H1 (cell line): ENCODE results near the gene TSPAN4. TPM values are rescaled to one million over a fixed set of nuclear protein-coding genes. Genes with fewer than 3 reads are reported as not detected.
A peak's percentile ranks its signal among the peaks of the same experiment; 100 is the strongest.

ENCODE experiments used
- CTCF ChIA-PET: fragments of 300-600 bp; sonication (Branson Sonifier 250); formaldehyde crosslinking; loops from one replicate; lab custom pipeline; 2021; ENCODE audit not compliant: partially characterized antibody; lab: Charles Lee
- POLR2A ChIA-PET: fragments of 300-600 bp; sonication (Branson Sonifier 250); formaldehyde crosslinking; loops from one replicate; lab custom pipeline; 2021; ENCODE audit warnings: inconsistent platforms; ENCODE audit not compliant: partially characterized antibody; lab: Charles Lee
- DNase-seq, 2 experiments: peaks; one replicate each; pipeline versions ENCODE4 v3.0.0 to v3.0.0-alpha.2; 2010 to 2022; ENCODE audit warnings: low spot score in 2 of 2, low read depth in 1 of 2, mixed read lengths in 1 of 2
- FAIRE-seq: peaks from 2 replicates; lab custom pipeline; 2011; peaks lifted over from hg19 to GRCh38; lab: Jason Lieb, UNC
- H2AFZ ChIP-seq: 2 replicates; pipeline ENCODE4 v1.8.1; 2012; ENCODE audit warnings: low read length, inconsistent platforms
- H2AK5ac ChIP-seq: 2 replicates; pipeline ENCODE4 v1.6.1; 2013; ENCODE audit warnings: low read depth, low read length
- H2BK120ac ChIP-seq: replicated peaks from 2 replicates; pipeline ENCODE3; 2013; ENCODE audit warnings: low read depth, low read length, inconsistent platforms
- H2BK12ac ChIP-seq: 2 replicates; pipeline ENCODE4 v1.6.1; 2013; ENCODE audit warnings: low read depth, low read length
- H2BK15ac ChIP-seq: 2 replicates; pipeline ENCODE4 v1.6.1; 2013; ENCODE audit warnings: low read length
- H2BK20ac ChIP-seq: 2 replicates; pipeline ENCODE4 v1.6.1; 2013; ENCODE audit warnings: low read length
- H2BK5ac ChIP-seq: 2 replicates; pipeline ENCODE4 v1.6.1; 2013; ENCODE audit warnings: low read depth, low read length
- H3K14ac ChIP-seq: 2 replicates; pipeline ENCODE4 v1.6.1; 2013; ENCODE audit warnings: inconsistent platforms; ENCODE audit not compliant: insufficient read length
- H3K18ac ChIP-seq: 2 replicates; pipeline ENCODE4 v1.6.1; 2013; ENCODE audit warnings: low read length; ENCODE audit errors: extremely low read depth
- H3K23ac ChIP-seq: 2 replicates; pipeline ENCODE4 v1.6.1; 2013; ENCODE audit warnings: inconsistent platforms; ENCODE audit not compliant: insufficient read length
- H3K23me2 ChIP-seq: 2 replicates; pipeline ENCODE4 v1.6.1; 2013; ENCODE audit warnings: low read depth, low read length
- H3K27ac ChIP-seq: 2 replicates; pipeline ENCODE4 v1.6.1; 2011; ENCODE audit warnings: low read depth, low read length, inconsistent platforms
- H3K27me3 ChIP-seq, 4 experiments: replicated peaks in 1 of 4; 1 replicate in 1 of 4; 2 replicates in 3 of 4; pipeline versions ENCODE4 v1.6.1 to v1.8.1; 2011 to 2013; ENCODE audit warnings: low read length in 3 of 4, mild to moderate bottlenecking in 3 of 4, inconsistent platforms in 2 of 4, mixed read lengths in 2 of 4, moderate library complexity in 1 of 4; ENCODE audit not compliant: control insufficient read depth in 3 of 4, insufficient read depth in 3 of 4; ENCODE audit errors: extremely low read depth in 1 of 4
- H3K36me3 ChIP-seq, 4 experiments: 2 replicates each; pipeline versions ENCODE4 v1.6.1 to v1.8.1; 2011 to 2013; ENCODE audit warnings: mild to moderate bottlenecking in 4 of 4, low read length in 3 of 4, moderate library complexity in 2 of 4, control low read depth in 1 of 4, inconsistent platforms in 1 of 4; ENCODE audit not compliant: insufficient read depth in 4 of 4, control insufficient read depth in 2 of 4
- H3K4ac ChIP-seq: replicated peaks from 2 replicates; pipeline ENCODE3; 2013; ENCODE audit warnings: low read length, low read depth, mixed read lengths, inconsistent platforms; ENCODE audit not compliant: insufficient read length
- H3K4me1 ChIP-seq, 4 experiments: replicated peaks in 1 of 4; 1 replicate in 1 of 4; 2 replicates in 3 of 4; pipeline versions ENCODE4 v1.6.1 to v1.8.1; 2011 to 2013; ENCODE audit warnings: low read length in 3 of 4, inconsistent platforms in 2 of 4, mixed read lengths in 1 of 4; ENCODE audit not compliant: insufficient read depth in 4 of 4, control insufficient read depth in 3 of 4
- H3K4me2 ChIP-seq, 2 experiments: 2 replicates each; pipeline versions ENCODE4 v1.6.1 to v1.8.1; 2011 to 2013; ENCODE audit warnings: low read depth in 2 of 2, low read length in 2 of 2, control low read depth in 1 of 2, inconsistent platforms in 1 of 2, mild to moderate bottlenecking in 1 of 2; ENCODE audit not compliant: insufficient read depth in 1 of 2
- H3K4me3 ChIP-seq, 4 experiments: fragments of 200-600, 300-600 bp in 1 of 4; sonication (generic), shearing (Covaris generic), sonication (Bioruptor Twin) in 1 of 4; 2 replicates each; pipeline versions ENCODE4 v1.5.1 to v1.8.1; 2011 to 2016; ENCODE audit warnings: low read length in 4 of 4, low read depth in 3 of 4, control low read depth in 2 of 4, inconsistent platforms in 2 of 4, mild to moderate bottlenecking in 2 of 4, mixed read lengths in 1 of 4, moderate library complexity in 1 of 4; ENCODE audit not compliant: insufficient read depth in 2 of 4; ENCODE audit errors: extremely low read depth in 1 of 4
- H3K56ac ChIP-seq: replicated peaks from 2 replicates; pipeline ENCODE3; 2013; ENCODE audit warnings: low read depth, mild to moderate bottlenecking, mixed read lengths, low read length, inconsistent platforms; ENCODE audit not compliant: insufficient read length
- H3K79me1 ChIP-seq: 2 replicates; pipeline ENCODE4 v1.6.1; 2013; ENCODE audit warnings: low read depth, low read length, control low read depth
- H3K79me2 ChIP-seq, 2 experiments: 2 replicates each; pipeline versions ENCODE4 v1.6.1 to v1.8.1; 2012 to 2013; ENCODE audit warnings: low read length in 2 of 2, mild to moderate bottlenecking in 2 of 2, inconsistent platforms in 1 of 2; ENCODE audit not compliant: insufficient read depth in 2 of 2, control insufficient read depth in 1 of 2
- H3K9ac ChIP-seq, 4 experiments: replicated peaks in 1 of 4; 1 replicate in 1 of 4; 2 replicates in 3 of 4; pipeline versions ENCODE4 v1.6.1 to v1.8.1; 2011 to 2013; ENCODE audit warnings: low read depth in 3 of 4, low read length in 3 of 4, control low read depth in 2 of 4, mild to moderate bottlenecking in 2 of 4, moderate library complexity in 2 of 4, inconsistent platforms in 1 of 4; ENCODE audit errors: extremely low read depth in 1 of 4
- H3K9me3 ChIP-seq, 2 experiments: 2 replicates each; pipeline versions ENCODE4 v1.6.1 to v1.8.1; 2012 to 2013; ENCODE audit warnings: mild to moderate bottlenecking in 2 of 2, moderate library complexity in 2 of 2, control low read depth in 1 of 2, inconsistent platforms in 1 of 2, low read depth in 1 of 2, low read length in 1 of 2, mixed read lengths in 1 of 2; ENCODE audit not compliant: insufficient read depth in 2 of 2
- H4K20me1 ChIP-seq, 2 experiments: replicated peaks in 1 of 2; 2 replicates each; pipeline versions ENCODE3 to v1.8.1; 2011 to 2013; ENCODE audit warnings: inconsistent platforms in 2 of 2, low read length in 2 of 2, mild to moderate bottlenecking in 1 of 2; ENCODE audit not compliant: insufficient read depth in 2 of 2, control insufficient read depth in 1 of 2
- H4K5ac ChIP-seq: 2 replicates; pipeline ENCODE4 v1.6.1; 2013; ENCODE audit warnings: low read length, low read depth, mixed read lengths, inconsistent platforms; ENCODE audit not compliant: insufficient read length
- H4K8ac ChIP-seq: 2 replicates; pipeline ENCODE4 v1.8.0; 2013; ENCODE audit warnings: mild to moderate bottlenecking, moderate library complexity, low read length, inconsistent platforms; ENCODE audit not compliant: insufficient read depth; ENCODE audit errors: extremely low read depth
- H4K91ac ChIP-seq: replicated peaks from 2 replicates; pipeline ENCODE3; 2013; ENCODE audit warnings: low read length, mixed read lengths, inconsistent platforms; ENCODE audit not compliant: insufficient read length
- CHD1 ChIP-seq: IDR thresholded peaks from 2 replicates; pipeline ENCODE4 v1.6.1; 2012; ENCODE audit warnings: low read depth, low read length, improper control_type of control experiment
- EGR1 ChIP-seq: IDR thresholded peaks from 2 replicates; pipeline ENCODE4 v1.6.1; 2011; ENCODE audit warnings: low read depth, low read length, borderline replicate concordance
- EP300 ChIP-seq, 2 experiments: IDR thresholded peaks; 1 replicate in 1 of 2; 2 replicates in 1 of 2; pipeline ENCODE4 v1.6.1; 2011 to 2012; ENCODE audit warnings: low read depth in 2 of 2, low read length in 2 of 2, mild to moderate bottlenecking in 2 of 2, borderline replicate concordance in 1 of 2, inconsistent platforms in 1 of 2, moderate library complexity in 1 of 2
- FOSL1 ChIP-seq: IDR thresholded peaks from 2 replicates; pipeline ENCODE4 v1.6.1; 2011; ENCODE audit warnings: mild to moderate bottlenecking, low read depth, low read length, moderate library complexity; ENCODE audit not compliant: insufficient read depth
- KDM5A ChIP-seq: fragments of 200-600 bp; IDR thresholded peaks from 2 replicates; pipeline ENCODE4 v1.7.1; 2012; ENCODE audit warnings: mild to moderate bottlenecking, low read length, inconsistent platforms, mixed read lengths
- NANOG ChIP-seq: IDR thresholded peaks from 2 replicates; pipeline ENCODE4 v1.6.1; 2011; ENCODE audit warnings: low read length, low read depth, mild to moderate bottlenecking, inconsistent platforms; ENCODE audit not compliant: insufficient read depth, poor library complexity, severe bottlenecking
- POLR2AphosphoS5 ChIP-seq: IDR thresholded peaks from 2 replicates; pipeline ENCODE4 v1.6.1; 2011; ENCODE audit warnings: low read depth, low read length
- RXRA ChIP-seq: IDR thresholded peaks from 2 replicates; pipeline ENCODE4 v1.6.1; 2011; ENCODE audit warnings: low read depth, mild to moderate bottlenecking, low read length, moderate library complexity; ENCODE audit not compliant: insufficient read depth
- SP1 ChIP-seq: IDR thresholded peaks from 2 replicates; pipeline ENCODE4 v1.6.1; 2011; ENCODE audit warnings: low read depth, low read length
- TBP ChIP-seq: IDR thresholded peaks from 2 replicates; pipeline ENCODE4 v1.6.1; 2011; ENCODE audit warnings: low read depth, low read length, improper control_type of control experiment
- WGBS, 2 experiments: shearing (Covaris generic) in 1 of 2; methylation state at CpG; one replicate each; pipeline versions ENCODE4 v1.1.6 to v1.1.7; 2013 to 2015; ENCODE audit warnings: low lambda C conversion rate in 2 of 2, mixed read lengths in 2 of 2, inconsistent platforms in 1 of 2, low coverage in 1 of 2, missing lambda C conversion rate in 1 of 2; ENCODE audit not compliant: insufficient replicate concordance in 2 of 2, insufficient coverage in 1 of 2, insufficient read length in 1 of 2; ENCODE audit errors: extremely low coverage in 1 of 2, missing lambda C conversion rate in 1 of 2; 5-methylcytosine and 5-hydroxymethylcytosine counted together
- polyA plus RNA-seq, 7 experiments: library from polyadenylated mRNA; depleted of rRNA in 3 of 7; stranded (reverse) in 5 of 7; unstranded in 2 of 7; fragments of >200 nt in 5 of 7; fragments of 200-250 nt in 2 of 7; gene quantifications; 1 replicate in 5 of 7; 2 replicates in 1 of 7; 4 replicates in 1 of 7; pipeline versions ENCODE4 v1.2.1 to v1.2.3, GENCODE V29; 2011 to 2013; ENCODE audit warnings: missing spikeins in 2 of 7, mixed read lengths in 2 of 7
- total RNA-seq: library from RNA; stranded (reverse); fragmentation: NEBNext Ultra II Directional; extraction: Animal tissue kit (Norgen Biotek cat#: 25700); gene quantifications from 2 replicates; pipeline ENCODE4 v1.2.1, GENCODE V29; 2021
- TF ChIP-seq, protein P1 (sequence below): IDR thresholded peaks from 2 replicates; pipeline ENCODE4 v1.6.1; 2011; ENCODE audit warnings: low read length, improper control_type of control experiment

Gene TSPAN4
- total and polyA plus RNA-seq, 2 of the 8 experiments (the other 6 are each of a cell fraction or from before 2014, with no cell fraction given): 74.1 to 145 TPM

GRCh38 chr11:854601-855329 lies 12.1 kb downstream of the TSPAN4 start:
- Histone ChIP-seq H4K5ac (no peak overlapping the region), H2BK12ac (no peak overlapping the region), H4K8ac (no peak overlapping the region), H3K4ac (no peak overlapping the region), H2AK5ac (no peak overlapping the region), H3K79me2 (no peaks in the 10 kb centered on the region; a peak in 1 of 4 replicates), H3K4me3 (no peak overlapping the region), H3K4me2 (no peak overlapping the region), H3K14ac (no peak overlapping the region), H3K56ac (no peak overlapping the region), H2AFZ (no peak overlapping the region), H3K27me3 (peaks cover 0 to 2% (median under 1%) of the 10 kb centered on the region in 4 experiments; a peak in 3 of 7 replicates), H2BK120ac (no peak overlapping the region), H3K23me2 (peaks cover 13% of the 10 kb centered on the region; the same call in 1 of the 2 replicates), H3K4me1 (peaks cover 0 to 22% (median 18%) of the 10 kb centered on the region in 4 experiments; a peak in 6 of 7 replicates), H3K23ac (no peak overlapping the region), H3K18ac (no peak overlapping the region), H2BK15ac (0 out of 2 replicates have a peak overlapping the region, but pooled peaks have one; percentile 46), H4K20me1 (peaks cover 24 to 56% of the 10 kb centered on the region in 2 experiments), H3K27ac (no peak overlapping the region), H3K9me3 (no peaks in the 10 kb centered on the region), H2BK20ac (no peak overlapping the region), H3K36me3 (no peaks in the 10 kb centered on the region), H4K91ac (no peak overlapping the region), H3K79me1 (peaks cover 5% of the 10 kb centered on the region), H3K9ac (no peak overlapping the region), H2BK5ac (no peak overlapping the region)
- WGBS, 2 experiments: 94% methylated on average over 15 of the region's 20 CpGs; no CpG with 5 or more reads in 1 of the 2 experiments
- no peak for TF ChIP-seq SP1
- no peak for TF ChIP-seq POLR2AphosphoS5
- no peak for TF ChIP-seq CHD1
- no peak for TF ChIP-seq NANOG
- no peak for TF ChIP-seq RXRA
- TF ChIP-seq EP300 (IDR thresholded peaks at IDR 0.05; ENCODE audit: borderline replicate concordance in 1 of 2, low read depth in 2 of 2, low read length in 2 of 2): no peak
- TF ChIP-seq FOSL1: no peak
- no peak for TF ChIP-seq TBP
- TF ChIP-seq EGR1: no peak
- TF ChIP-seq, protein P1, sequence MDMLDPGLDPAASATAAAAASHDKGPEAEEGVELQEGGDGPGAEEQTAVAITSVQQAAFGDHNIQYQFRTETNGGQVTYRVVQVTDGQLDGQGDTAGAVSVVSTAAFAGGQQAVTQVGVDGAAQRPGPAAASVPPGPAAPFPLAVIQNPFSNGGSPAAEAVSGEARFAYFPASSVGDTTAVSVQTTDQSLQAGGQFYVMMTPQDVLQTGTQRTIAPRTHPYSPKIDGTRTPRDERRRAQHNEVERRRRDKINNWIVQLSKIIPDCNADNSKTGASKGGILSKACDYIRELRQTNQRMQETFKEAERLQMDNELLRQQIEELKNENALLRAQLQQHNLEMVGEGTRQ: no peak
- TF ChIP-seq KDM5A: no peak
- POLR2A ChIA-PET: interaction anchor here (0.8 to 13.8 kb wide), 7 partner anchors 9 to 39 kb away, joined by 3 to 234 read pairs (median 8); partner anchors contain the start of genes CD151, POLR2L and TSPAN4
- DNase-seq: no peak
- FAIRE-seq: no peak
- CTCF ChIA-PET: interaction anchor here (0.6 to 10.5 kb wide), 10 partner anchors 9 to 196 kb away, joined by 3 to 74 read pairs (median 4); partner anchors contain the start of gene TSPAN4
